VCaP (cell line): Measurements from ENCODE around the gene PTPRN2.
"Not testable (repeated sequence)": the region's sequence is repeated elsewhere in the genome, so short reads cannot be mapped to it uniquely, and the experiment has no call there.

Experiments used
- H3K27ac ChIP-seq: fragments of 450-650 bp; 2 replicates; pipeline ENCODE4 v1.5.1; 2017
- TF ChIP-seq, protein P1 (sequence below): fragments of 450-650 bp; conservative IDR thresholded peaks from 2 replicates; pipeline ENCODE4 v1.5.1; 2017; ENCODE audit warnings: mild to moderate bottlenecking, moderate library complexity

Gene PTPRN2

DNA sequence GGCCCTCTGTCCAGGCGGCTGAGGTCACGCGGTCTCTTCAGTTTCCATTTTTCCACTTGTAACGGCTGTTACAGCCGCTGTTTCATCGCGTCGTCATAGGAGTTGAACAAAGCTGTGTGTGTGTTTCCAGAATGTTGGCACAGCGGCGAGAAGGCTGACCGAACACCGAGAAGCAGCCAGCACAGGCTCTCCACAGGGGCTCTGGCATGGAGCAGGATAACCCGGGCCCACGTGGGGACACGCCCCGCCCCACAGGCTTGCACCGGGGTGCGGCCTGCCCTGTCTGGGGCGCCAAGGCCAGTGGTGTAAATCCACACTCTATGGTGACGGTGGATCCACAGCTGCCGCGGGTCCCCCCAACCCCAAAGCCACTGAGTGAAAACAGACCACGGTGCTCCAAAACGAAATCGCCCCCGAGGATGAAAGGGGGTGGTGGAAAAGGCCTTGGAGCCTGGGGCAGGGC, 802.6 kb downstream of the PTPRN2 start:
- TF ChIP-seq, protein P1, sequence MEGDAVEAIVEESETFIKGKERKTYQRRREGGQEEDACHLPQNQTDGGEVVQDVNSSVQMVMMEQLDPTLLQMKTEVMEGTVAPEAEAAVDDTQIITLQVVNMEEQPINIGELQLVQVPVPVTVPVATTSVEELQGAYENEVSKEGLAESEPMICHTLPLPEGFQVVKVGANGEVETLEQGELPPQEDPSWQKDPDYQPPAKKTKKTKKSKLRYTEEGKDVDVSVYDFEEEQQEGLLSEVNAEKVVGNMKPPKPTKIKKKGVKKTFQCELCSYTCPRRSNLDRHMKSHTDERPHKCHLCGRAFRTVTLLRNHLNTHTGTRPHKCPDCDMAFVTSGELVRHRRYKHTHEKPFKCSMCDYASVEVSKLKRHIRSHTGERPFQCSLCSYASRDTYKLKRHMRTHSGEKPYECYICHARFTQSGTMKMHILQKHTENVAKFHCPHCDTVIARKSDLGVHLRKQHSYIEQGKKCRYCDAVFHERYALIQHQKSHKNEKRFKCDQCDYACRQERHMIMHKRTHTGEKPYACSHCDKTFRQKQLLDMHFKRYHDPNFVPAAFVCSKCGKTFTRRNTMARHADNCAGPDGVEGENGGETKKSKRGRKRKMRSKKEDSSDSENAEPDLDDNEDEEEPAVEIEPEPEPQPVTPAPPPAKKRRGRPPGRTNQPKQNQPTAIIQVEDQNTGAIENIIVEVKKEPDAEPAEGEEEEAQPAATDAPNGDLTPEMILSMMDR = no peak
- no peak overlapping the region for H3K27ac ChIP-seq

DNA sequence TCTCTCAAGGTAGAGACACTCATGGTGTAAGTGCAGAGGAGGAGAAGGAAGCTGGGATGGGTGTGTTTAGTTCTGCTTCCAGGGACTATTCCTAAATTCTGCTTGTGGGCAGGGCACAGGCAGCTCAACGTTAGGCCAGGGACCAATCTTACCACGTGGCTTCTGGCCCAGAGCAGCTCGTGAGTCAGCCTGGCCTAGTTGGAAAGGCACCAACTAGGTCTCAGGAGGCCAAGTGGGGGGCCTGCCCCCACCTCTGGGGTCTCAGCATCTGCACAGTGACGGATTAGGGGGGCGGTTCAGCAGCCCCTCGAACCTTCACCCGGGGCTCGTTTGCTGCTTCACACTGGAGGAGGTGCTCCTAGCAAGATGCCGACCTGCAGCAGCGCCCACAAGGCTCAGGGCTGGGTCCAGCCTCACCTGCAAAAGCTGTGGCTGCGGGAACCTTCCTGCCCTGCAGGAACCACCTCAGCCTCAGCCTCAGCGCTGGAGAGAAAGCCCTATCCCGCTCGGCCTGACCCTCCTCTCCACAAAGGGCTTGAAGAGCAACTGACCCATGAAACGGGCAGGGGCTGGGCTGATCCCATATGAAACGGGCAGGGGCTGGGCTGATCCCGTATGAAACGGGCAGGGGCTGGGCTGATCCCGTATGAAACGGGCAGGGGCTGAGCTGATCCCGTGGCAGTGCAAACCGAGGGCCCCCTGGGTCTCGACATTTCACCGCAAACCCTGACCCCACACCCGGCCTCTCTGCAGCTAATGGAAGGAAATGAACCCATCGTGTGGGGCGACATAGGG, 803.4 kb downstream of the PTPRN2 start:
- TF ChIP-seq, protein P1 = no peak
- H3K27ac ChIP-seq = no peak overlapping the region

DNA sequence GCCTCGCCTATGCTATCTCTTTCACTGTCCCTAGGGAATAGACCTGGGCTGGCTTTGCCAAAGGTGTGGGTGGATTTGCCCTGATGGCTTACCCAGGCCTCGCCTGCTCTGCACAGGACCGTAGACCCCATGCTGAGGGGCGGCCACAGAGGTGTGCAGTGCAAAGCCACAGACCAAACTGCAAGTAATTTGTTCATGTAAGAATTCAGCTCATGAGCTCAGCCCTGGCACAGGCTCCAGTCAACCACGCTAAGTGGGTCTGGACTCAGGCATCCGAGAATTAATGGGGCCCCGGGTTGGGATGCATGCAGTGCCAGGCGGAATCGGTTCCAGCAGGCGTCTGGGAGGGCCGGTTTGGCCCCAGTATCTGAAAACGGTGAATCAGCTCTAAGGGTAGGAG, 805.6 kb downstream of the PTPRN2 start:
- TF ChIP-seq, protein P1 = no peak
- no peak overlapping the region for H3K27ac ChIP-seq

DNA sequence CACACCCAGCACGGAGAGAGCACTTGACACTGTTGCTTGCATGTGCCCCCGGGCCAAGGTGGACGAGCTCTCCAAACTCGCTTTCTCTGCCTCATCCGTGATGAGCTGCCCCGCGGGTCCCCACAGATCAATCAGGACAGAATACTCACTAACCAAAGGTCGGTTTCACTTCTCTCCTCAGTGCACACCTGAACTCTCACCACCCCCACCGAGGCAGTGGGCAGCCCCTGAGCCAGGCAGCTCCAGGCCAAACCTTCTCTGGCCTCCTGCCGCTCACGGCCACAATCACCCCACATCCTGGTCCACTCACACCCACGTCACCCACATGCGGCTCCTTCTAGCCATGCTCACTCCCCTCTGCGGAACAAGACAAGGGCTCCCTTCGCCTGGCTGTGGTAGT, 806.9 kb downstream of the PTPRN2 start:
- TF ChIP-seq, protein P1 = no peak
- H3K27ac ChIP-seq = no peak overlapping the region

DNA sequence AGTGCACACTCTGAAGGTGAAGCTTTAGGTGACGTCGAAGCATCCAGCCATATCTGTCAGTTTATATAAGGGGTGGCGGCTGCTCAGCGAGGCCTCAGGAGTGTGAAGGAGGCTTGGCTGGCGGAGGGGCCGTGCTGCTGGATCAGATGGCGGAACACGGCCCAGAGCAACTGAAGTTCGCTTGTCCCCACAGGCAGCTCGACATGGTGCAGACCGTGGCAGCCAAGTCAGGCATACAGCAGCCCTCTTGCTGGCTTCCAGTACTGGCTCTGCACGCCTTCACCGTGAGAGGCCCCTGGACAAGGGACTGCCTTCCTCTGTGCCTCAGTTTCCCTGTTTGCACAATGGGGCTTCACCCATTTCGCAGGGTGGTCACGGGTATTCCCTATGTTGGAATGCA, 807.3 kb downstream of the PTPRN2 start:
- H3K27ac ChIP-seq = no peak overlapping the region
- TF ChIP-seq, protein P1 = no peak

DNA sequence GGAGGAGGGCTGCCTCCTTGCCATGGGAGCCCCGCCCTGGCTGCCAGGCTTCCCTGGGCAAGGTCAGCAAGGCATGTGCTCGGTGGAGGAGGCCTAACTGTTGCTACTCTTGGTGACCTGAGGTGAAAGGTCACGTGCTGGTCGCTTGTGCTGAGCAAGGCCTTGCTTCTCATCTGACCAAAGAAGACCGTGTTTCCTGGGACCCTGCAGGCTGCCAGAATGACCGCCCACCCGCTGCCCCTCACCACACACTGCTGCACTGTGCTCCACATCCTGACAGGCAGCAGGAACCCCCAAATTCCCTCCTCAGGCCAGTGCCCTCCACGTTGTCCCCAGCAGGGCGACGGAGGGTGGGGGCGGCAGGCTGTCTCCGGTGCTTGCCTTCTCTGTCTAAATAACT, 808.4 kb downstream of the PTPRN2 start:
- TF ChIP-seq, protein P1 = no peak

DNA sequence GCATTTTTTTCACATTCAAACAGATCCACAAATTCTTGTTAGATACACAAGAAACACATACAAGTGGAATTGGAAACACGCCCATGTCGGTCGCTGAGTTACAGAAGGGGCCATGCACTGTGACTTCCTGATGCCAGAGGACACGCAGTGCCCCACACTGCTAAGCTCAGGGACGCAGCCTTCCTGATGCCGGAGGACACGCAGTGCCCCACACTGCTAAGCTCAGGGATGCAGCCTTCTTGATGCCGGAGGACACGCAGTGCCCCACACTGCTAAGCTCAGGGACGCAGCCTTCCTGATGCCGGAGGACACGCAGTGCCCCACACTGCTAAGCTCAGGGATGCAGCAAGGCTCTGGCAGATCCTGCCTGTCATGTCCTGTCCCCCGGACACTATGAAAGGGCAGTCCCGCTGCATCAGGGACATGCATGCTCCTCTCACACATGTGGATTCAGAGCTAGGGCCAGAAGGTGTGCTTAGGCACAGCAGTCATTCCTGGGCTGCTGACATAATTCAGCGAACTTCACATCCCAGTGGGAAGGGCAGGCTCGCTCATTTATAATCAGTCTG, 810.3 kb downstream of the PTPRN2 start:
- H3K27ac ChIP-seq = not testable (repeated sequence)

More for the DNA sequence above, 808.4 kb downstream of the PTPRN2 start:
- no peak overlapping the region for H3K27ac ChIP-seq
